ENCODE results near the gene C19orf38.

Gene C19orf38

GRCh38 chr19:10912619-10913018 is 64.4 kb downstream of the C19orf38 start:
- H3K27ac ChIP-seq (replicated peaks): no peak overlapping the region
- no peaks in the 10 kb centered on the region for H3K27me3 ChIP-seq (ENCODE audit: insufficient read depth, poor library complexity, severe bottlenecking)
- TF ChIP-seq REST (IDR thresholded peaks at IDR 0.05; ENCODE audit: insufficient replicate concordance, low read depth) (no peak), POLR2AphosphoS5 (IDR thresholded peaks at IDR 0.05; ENCODE audit: low read depth) (no peak), CTCF (IDR thresholded peaks at IDR 0.05; ENCODE audit: insufficient read depth, low read length) (no peak), SPI1 (IDR thresholded peaks at IDR 0.05; ENCODE audit: borderline replicate concordance, low read depth) (no peak), GABPA (IDR thresholded peaks at IDR 0.05; ENCODE audit: low read depth) (no peak)
- no peak for DNase-seq (ENCODE audit: low read depth in 1 of 2, low spot score in 1 of 2)
- H3K4me3 ChIP-seq (replicated peaks; ENCODE audit: insufficient read depth, low read length): no peak overlapping the region

- no peaks in the 10 kb centered on the region for H3K27me3 ChIP-seq (ENCODE audit: insufficient read depth, poor library complexity, severe bottlenecking)
- no peak for DNase-seq (ENCODE audit: low read depth in 1 of 2, low spot score in 1 of 2)
- TF ChIP-seq CTCF (IDR thresholded peaks at IDR 0.05; ENCODE audit: insufficient read depth, low read length) (no peak), POLR2AphosphoS5 (IDR thresholded peaks at IDR 0.05; ENCODE audit: low read depth) (no peak), SPI1 (IDR thresholded peaks at IDR 0.05; ENCODE audit: borderline replicate concordance, low read depth) (no peak), REST (IDR thresholded peaks at IDR 0.05; ENCODE audit: insufficient replicate concordance, low read depth) (no peak), GABPA (IDR thresholded peaks at IDR 0.05; ENCODE audit: low read depth) (no peak)
- H3K4me3 ChIP-seq (replicated peaks; ENCODE audit: insufficient read depth, low read length): no peak overlapping the region
- no peak overlapping the region for H3K27ac ChIP-seq (replicated peaks)
Observed at GRCh38 chr19:10913716-10914340, 65.6 kb downstream of the C19orf38 start.

GRCh38 chr19:10915130-10916091 is 67.2 kb downstream of the C19orf38 start:
- H3K27ac ChIP-seq (replicated peaks): no peak overlapping the region
- H3K4me3 ChIP-seq (replicated peaks; ENCODE audit: insufficient read depth, low read length): no peak overlapping the region
- no peaks in the 10 kb centered on the region for H3K27me3 ChIP-seq (ENCODE audit: insufficient read depth, poor library complexity, severe bottlenecking)
- no peak for DNase-seq (ENCODE audit: low read depth in 1 of 2, low spot score in 1 of 2)
- TF ChIP-seq CTCF (IDR thresholded peaks at IDR 0.05; ENCODE audit: insufficient read depth, low read length) (no peak), GABPA (IDR thresholded peaks at IDR 0.05; ENCODE audit: low read depth) (no peak), POLR2AphosphoS5 (IDR thresholded peaks at IDR 0.05; ENCODE audit: low read depth) (no peak), REST (IDR thresholded peaks at IDR 0.05; ENCODE audit: insufficient replicate concordance, low read depth) (no peak), SPI1 (IDR thresholded peaks at IDR 0.05; ENCODE audit: borderline replicate concordance, low read depth) (no peak)

All from HL-60 (cell line).